KBM-7 (cell line): ENCODE data around the gene TMEM40.
"Not testable (repeated sequence)": the region's sequence is repeated elsewhere in the genome, so short reads cannot be mapped to it uniquely, and the experiment has no call there.

Source experiments
- DNase-seq: peaks from one replicate; pipeline ENCODE4 v3.0.0-alpha.2; 2015
- in situ Hi-C: fragments of 300-500 bp; cut with MboI; formaldehyde crosslinking; loops from 2 replicates; pipeline ENCODE4 v1.14.3; 2020; ENCODE audit warnings: low sequenced_read_pairs, low pct_unique_long_range_greater_than_20kb, mixed read lengths

TMEM40 gene

GRCh38 chr3:12759097-12759679, at the start of gene TMEM40:
TSS of gene TMEM40 (minus strand) at chr3:12759259. CDS start at chr3:12749832, 9,427 bp downstream.
- DNase-seq: no peak
- in situ Hi-C loops: no loop called here

- in situ Hi-C loops: no loop called here
Observed at GRCh38 chr3:12808587-12808986, 49.5 kb upstream of the TMEM40 start.

GRCh38 chr3:12807601-12808359, 48.7 kb upstream of the TMEM40 start:
- DNase-seq: no peak
- in situ Hi-C loops: no loop called here

More at GRCh38 chr3:12808587-12808986, 49.5 kb upstream of the TMEM40 start:
- DNase-seq: no peak

DNA sequence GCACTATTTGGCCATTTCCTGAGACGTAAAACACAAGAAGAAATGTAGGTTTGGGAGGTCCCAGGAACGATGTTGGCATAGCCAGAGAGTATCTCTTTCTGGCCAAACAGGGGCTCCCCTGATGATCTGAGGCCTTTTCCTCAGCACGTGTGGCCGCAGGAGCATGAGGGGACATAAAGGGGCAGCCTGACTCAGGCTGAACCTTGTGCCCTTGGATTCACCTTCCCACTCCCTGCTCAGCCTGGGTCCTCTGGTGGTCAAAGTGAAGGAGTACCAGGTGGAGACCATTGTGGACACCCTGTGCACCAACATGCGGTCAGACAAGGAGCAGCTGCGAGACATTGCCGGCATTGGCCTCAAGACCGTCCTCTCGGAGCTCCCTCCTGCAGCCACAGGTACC, 48.0 kb upstream of the TMEM40 start:
- in situ Hi-C loops: no loop called here
- DNase-seq: no peak

GRCh38 chr3:12803371-12803770, 44.3 kb upstream of the TMEM40 start:
- DNase-seq: no peak
- in situ Hi-C loops: no loop called here

DNA sequence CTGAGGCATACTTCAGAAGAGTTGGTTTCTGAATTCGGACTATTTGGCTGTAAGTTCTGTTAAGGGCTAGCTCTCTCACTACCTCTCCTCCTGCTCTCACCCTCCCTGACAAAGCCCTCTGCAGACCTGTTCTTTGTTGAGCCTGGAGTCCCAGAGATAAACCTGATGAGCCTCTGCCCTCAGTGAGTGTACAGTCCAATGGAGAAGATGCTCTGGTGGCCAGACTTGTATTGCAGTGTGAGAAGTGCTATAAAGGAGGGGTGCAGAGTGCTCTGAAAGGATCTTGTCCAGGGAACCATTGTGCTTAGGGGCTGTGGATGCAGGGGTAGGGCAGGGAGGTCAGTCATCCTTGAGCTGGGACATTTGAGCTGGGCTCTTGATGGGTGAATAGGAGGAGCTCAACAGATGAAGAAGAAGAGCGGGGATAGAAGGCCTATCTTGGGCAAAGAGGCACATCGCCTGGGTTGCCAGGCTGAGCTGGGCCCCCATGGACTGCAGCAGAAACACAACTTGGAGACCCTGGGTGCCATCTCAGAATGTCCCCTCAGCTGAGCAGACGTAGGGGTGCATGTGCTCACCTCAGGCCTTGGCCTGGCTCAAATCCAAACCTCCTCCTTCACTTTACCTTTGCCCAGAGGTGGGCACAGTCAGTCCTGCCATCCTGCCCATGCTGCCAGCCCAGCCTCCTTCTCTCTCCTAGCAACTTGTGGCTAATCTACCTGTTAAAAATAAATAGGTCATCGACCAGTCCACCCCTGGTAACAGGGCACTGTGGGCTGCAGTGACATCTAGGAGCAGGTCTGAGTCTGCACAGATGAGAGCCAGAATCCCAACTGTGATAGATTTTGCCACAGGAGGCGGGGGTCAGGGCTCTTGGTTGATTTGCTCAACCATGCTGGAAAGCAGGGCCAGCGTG, 40.7 kb upstream of the TMEM40 start:
- in situ Hi-C loops: no loop called here
- no peak for DNase-seq

DNA sequence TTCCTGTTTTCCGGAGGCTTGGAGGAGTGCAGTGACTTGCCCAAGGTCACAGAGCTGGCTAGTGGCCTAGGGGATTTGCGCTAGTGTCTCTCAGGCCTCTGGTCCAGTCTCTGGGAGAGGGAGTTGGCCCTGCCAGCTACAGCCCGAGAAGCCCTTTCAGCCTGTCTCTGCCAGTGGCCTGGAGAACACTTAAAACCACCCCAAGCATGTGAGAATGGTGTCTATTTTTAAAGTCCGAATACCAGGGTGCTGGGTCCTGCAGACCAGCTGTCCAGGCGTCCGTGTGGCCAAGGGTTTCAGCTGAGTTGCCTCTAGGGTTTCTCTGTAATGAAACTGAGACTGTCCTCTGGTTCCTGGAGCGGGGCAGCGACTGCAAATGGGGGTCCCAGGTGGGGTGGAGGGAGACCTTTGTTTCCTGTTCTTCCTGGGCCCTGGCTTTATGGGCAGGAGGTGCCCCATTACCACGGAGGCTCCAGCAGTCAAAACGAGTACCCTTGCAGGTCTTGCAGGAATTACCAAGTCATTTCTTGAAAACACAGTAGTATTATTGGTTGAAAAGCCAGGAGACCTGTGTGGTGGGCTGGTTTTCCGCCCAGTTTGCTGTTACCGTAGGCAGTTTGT, 39.6 kb upstream of the TMEM40 start:
- in situ Hi-C loops: no loop called here
- DNase-seq: no peak

DNA sequence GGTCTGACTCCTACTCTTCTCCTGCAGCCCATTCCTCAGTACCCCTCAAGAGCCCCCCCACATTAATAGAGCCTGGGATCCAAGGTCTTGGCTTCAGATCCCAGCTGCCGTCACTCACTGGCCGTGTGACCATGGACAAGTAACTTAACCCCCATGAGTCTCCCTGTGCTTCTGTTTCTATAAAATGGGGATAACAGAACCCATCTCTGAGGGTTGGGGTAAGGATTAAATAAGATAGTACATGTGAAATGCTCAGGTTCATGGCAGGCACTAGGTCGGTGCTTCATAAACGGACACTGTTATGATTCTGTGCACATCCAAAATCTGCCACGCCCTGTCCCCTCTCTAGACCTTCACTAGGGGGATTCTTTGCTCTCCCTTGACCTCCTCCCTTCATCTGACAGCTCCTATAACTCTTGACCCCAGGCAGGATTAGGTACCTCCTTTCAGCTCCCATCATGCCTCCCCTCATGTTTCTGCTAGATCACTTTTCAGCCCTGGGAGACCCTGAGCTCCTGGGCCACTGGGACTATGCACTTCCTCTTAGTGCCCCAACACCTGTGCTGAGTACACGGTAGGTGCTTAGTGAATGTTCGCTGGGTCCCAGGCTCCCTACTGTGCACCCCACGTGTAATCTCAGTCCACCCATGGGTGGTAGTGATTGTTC, 39.0 kb upstream of the TMEM40 start:
- in situ Hi-C loops: no loop called here
- no peak for DNase-seq

DNA sequence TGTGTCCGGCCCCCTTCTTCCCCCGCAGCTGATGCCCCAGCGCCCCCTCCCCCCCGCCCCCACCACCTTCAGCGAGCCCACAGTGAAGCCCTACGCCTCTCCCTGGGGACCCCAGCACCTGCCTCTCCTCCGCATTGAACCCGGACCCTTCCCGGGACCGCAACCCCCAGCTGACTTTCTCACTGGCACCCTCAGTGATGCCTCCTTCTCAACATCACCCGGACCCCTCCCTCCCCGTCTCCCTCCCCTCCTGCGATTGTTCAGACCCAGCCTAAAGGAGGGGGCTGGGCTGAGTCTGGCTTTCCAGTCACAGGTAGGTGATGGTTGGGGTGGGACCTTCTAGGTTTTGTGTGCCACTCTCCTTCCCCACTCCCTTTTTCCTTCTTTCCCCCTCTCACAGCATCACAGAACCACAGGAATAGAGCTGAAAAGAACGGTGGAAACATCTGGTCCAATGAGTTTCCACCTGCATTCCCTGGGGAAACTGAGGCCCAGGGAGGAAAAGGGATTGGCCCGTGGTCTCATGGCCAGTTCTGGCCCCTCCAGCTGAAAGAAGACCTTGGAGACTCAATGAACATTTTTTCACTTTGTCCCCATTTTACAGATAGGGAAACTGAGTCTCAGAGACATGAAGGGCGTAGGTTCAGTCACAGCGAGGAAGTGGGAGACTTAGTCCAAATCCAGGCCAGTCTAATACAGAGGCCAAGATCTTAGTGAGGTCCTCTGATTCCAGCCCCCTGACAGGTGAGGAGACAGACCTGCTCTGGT, 38.2 kb upstream of the TMEM40 start:
- DNase-seq: no peak
- in situ Hi-C loops: no loop called here

DNA sequence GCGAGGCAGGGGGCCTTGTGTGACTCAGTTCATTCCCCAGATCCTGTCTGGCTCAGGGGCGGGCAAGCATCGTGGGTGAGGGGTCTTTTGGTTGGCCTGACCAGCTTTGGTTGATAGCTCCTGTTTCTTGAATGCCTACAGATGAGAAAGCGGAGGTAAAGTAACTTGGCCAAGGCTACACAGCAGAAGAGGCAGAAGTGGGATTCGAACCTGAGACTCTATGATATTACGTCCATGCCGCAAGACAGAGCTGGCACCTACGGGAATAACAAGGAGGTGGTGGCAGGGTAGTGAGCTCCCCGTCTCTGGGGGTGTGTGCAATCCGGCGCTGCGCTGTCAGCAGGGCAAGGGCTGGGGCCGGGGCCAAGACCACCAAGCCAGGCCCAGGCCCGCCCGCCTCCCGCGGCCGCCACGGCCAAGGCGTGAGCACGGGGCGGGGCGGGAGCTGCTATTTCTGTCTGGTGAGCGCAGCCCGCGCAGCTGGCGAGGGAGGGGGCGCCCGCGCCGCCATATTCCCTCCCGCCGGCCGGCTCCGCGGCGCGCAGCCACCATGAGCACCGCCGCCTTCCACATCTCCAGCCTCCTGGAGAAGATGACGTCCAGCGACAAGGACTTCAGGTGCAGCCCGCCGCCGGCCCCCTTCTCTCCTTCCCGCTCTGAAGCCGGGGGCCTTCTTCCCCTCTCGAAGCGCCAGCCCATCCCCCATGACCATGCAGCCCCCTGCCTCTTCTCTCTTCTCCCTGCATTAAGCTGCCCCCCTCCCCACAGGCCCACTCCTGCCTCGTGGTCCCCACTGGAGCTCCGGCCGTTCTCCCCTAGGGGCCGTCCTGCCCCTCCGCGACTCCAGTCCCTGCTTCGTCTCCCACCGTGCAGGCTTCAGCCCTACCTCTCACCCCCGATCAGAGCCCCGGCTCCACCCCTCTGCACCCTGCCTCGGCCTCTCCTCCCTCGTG, 37.4 kb upstream of the TMEM40 start, which contains the start of gene CAND2:
Gene CAND2 (plus strand): TSS at position 510 of the 953 bp plus-strand sequence. CDS start 41 bp downstream, at position 551.
- in situ Hi-C loops: no loop called here

GRCh38 chr3:12793701-12794100, 34.6 kb upstream of the TMEM40 start:
- in situ Hi-C loops: no loop called here

More for the DNA sequence above, 37.4 kb upstream of the TMEM40 start, which contains the start of gene CAND2:
- no peak for DNase-seq

GRCh38 chr3:12791430-12791829, 32.4 kb upstream of the TMEM40 start:
- DNase-seq: no peak
- in situ Hi-C loops: no loop called here

More at GRCh38 chr3:12793701-12794100, 34.6 kb upstream of the TMEM40 start:
- DNase-seq: no peak

- in situ Hi-C loops, DNase-seq: not testable (repeated sequence)
Observed at GRCh38 chr3:12787967-12788690, 29.1 kb upstream of the TMEM40 start.

GRCh38 chr3:12787346-12787745, 28.3 kb upstream of the TMEM40 start:
- DNase-seq: peak; percentile 35
- in situ Hi-C loops: not testable (repeated sequence)

GRCh38 chr3:12785096-12785495, 26.0 kb upstream of the TMEM40 start:
- DNase-seq: no peak
- in situ Hi-C loops: no loop called here

DNA sequence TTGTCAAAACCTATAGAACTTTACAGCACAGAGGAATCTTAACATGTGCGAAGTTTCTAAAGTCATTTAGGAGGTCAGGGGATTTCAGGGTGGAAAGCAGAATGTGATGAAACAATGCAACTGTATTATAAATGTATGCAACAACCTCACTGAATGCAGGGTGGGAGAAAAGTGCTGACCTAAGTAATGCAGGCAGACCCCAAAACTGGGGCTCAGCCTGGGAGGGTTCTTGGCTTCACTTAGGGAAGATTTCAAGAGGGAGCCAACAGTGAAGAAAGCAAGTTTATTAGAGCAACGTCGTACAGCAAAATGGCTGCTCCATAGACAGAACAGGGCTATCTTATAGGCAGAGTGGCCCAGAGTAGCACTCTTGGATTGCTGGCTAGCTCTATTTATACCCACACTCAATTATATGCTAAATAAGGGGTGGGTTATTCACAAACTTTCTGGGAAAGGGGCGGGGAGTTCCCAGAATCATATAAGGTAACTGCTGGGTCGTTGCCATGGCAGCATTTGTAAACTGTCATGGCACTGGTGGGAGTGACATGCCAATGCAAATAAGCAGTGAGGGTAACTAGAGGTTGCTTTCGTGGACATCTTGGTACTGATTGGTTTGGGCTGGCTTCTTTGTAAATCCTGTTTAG, 23.2 kb upstream of the TMEM40 start:
- in situ Hi-C loops: no loop called here
- no peak for DNase-seq
